HTERT RPE-1 (cell line): ENCODE data around the gene STARD3.
"Not testable (repeated sequence)": the region's sequence is repeated elsewhere in the genome, so short reads cannot be mapped to it uniquely, and the experiment has no call there.

Experiments used
- in situ Hi-C: fragments of 300-500 bp; cut with MboI; formaldehyde crosslinking; loops from 4 replicates; pipeline ENCODE4 v1.14.3; 2020; ENCODE audit warnings: low sequenced_read_pairs

STARD3 gene

DNA sequence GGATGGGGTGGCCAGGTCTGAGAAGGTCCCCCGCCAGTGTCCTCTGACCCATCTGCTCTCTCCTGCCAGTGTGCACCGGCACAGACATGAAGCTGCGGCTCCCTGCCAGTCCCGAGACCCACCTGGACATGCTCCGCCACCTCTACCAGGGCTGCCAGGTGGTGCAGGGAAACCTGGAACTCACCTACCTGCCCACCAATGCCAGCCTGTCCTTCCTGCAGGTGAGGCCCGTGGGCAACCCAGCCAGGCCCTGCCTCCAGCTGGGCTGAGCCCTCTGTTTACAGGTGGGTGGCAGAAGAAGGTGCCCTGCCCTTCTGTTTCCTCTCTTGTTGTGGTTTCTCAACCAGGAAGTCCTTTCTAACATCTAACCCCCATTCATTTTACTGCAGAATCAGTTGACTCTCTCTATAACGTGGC lies 70.0 kb downstream of the STARD3 start:
- in situ Hi-C loops: no loop called here

DNA sequence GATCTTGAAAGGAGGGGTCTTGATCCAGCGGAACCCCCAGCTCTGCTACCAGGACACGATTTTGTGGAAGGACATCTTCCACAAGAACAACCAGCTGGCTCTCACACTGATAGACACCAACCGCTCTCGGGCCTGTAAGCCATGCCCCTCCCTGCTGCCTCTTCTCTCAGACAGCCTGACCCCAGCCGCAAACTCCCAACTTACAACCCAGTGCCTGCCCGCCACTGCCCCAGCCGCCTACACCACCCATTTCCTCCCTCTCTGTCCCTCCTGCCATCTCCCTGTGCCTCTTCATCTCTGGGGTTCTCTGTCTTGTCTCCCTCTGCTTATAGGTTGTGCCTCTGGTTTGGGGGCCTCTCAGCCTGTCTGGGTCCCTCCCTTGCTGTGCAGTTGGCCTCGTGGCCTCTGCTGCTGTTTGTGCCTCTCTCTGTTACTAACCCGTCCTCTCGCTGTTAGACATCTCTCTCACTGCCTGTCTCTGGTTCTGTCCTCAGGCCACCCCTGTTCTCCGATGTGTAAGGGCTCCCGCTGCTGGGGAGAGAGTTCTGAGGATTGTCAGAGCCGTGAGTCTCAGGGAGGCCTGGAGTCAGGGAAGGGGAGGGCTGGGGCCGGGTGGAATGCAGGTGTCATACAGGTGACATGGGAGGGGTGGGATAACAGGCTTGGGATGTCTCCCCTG lies 72.5 kb downstream of the STARD3 start:
- in situ Hi-C loops: no loop called here

DNA sequence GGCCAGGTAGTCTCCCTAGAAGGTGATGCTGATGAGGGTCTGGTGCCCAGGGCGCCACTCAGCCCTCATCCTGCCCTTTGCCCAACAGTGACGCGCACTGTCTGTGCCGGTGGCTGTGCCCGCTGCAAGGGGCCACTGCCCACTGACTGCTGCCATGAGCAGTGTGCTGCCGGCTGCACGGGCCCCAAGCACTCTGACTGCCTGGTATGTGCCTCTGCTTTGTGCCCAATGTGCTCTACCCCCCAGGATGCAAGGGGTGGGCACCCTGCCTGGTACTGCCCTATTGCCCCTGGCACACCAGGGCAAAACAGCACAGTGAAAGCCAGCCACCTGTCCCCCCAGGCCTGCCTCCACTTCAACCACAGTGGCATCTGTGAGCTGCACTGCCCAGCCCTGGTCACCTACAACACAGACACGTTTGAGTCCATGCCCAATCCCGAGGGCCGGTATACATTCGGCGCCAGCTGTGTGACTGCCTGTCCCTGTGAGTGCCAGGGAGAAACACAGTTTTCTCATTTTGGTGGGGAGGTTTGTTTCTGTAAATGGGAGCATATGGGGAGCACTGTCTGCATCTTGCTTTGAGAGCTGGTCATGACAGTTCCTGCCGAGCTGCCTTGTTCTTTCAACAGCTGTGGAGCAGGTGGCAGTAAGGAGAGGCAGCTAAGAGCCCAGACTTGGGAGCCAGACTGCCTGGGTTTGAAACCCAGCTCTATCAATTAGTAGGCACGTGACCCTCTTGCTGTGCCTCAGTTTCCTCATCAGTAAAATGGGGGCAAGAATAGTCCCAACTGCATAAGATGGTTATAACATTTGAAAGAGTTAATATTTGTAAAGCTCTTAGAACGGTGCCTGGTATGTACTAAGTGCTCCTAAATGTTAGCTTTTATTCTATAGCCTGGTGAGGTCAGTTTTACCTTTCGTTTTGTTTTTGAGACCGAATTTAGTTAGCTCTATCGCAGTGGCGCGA lies 73.3 kb downstream of the STARD3 start:
- in situ Hi-C loops: no loop called here

DNA sequence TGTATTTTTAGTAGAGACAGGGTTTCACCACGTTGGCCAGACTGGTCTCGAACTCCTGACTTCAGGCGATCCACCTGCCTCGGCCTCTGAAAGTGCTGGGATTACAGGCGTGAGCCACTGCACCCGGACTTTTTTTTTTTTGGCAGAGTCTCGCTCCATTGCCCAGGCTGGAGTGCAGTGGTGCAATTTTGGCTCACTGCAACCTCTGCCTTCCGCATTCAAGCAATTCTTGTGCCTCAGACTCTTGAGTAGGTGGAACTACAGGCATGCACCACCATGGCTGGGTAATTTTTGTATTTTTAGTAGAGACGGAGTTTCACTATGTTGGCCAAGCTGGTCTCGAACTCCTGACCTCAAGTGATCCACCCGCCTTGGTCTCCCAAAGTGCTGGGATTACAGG lies 74.1 kb downstream of the STARD3 start:
- in situ Hi-C loops: not testable (repeated sequence)

DNA sequence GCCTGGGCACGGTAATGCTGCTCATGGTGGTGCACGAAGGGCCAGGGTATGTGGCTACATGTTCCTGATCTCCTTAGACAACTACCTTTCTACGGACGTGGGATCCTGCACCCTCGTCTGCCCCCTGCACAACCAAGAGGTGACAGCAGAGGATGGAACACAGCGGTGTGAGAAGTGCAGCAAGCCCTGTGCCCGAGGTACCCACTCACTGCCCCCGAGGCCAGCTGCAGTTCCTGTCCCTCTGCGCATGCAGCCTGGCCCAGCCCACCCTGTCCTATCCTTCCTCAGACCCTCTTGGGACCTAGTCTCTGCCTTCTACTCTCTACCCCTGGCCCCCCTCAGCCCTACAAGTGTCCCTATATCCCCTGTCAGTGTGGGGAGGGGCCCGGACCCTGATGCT lies 74.9 kb downstream of the STARD3 start:
- in situ Hi-C loops: no loop called here
